Activated T-cell treated with anti-CD3 and anti-CD28 coated beads, Interleukin-2, amount 50 U/mL, for 1 hour (primary cell): ENCODE results near the gene CLIP2.
"Not testable (repeated sequence)": the region's sequence is repeated elsewhere in the genome, so short reads cannot be mapped to it uniquely, and the experiment has no call there.

ENCODE experiments used
- DNase-seq: peaks from one replicate; pipeline ENCODE4 v3.0.0-alpha.2; 2020

CLIP2 gene

DNA sequence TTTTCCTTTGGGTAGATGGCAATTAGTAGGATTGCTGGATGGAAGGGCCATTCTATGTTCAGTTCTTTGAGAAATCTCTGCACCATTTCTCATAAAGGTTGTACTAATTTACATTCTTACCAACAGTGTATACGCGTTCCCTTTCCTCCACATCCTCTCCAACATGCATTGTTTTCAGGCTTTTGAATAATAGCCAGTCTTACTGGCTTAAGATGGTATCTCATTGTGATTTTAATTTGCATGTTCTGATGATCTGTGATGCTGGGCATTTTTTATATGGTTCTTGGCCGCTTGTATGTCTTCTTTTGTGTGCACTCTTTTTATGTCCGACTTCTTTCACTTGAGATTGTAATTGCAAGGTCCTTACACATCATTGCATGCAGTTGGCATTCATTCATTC is 11.7 kb downstream of the CLIP2 start:
- DNase-seq: no peak

DNA sequence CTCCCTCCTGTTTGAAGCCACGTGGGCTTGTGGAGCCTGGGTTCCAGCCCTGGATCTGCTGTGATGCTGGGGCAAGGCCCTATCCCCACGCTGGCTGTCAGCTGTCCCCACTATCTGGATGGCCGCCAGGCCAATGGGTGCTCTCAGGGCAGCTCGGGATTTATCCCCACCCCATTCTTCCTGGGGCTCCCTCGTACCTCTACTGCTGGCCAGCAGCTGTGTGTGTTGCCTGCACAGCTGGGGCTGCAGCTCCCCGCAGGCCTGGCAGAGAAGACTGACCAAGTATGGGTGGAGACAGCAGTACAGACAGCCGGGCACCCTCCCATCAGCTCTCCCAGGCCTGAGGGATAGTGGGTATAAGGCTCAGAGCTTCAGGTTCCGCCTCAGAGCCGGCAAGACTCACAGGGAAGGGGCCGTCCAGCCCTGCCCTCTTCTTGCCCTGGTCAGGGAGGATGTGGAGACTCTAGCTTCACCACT is 13.6 kb downstream of the CLIP2 start:
- DNase-seq: no peak

DNA sequence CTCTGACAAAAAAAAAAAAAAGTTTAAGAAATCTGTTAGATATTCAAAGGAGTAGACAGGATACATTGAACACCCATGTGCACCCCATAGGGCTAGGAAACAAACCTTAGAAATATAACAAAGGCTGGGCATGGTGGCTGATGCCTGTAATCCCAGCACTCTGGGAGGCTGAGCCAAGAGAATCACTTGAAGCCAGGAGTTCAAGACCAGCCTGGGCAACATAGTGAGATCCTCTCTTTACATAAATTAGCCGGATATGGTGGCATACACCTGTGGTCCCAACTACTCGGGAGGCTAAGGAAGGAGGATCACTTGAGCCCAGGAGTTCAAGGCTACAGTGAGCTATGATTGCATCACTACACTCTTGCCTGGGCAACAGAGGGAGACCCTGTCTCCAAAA is 15.3 kb downstream of the CLIP2 start:
- DNase-seq: no peak

DNA sequence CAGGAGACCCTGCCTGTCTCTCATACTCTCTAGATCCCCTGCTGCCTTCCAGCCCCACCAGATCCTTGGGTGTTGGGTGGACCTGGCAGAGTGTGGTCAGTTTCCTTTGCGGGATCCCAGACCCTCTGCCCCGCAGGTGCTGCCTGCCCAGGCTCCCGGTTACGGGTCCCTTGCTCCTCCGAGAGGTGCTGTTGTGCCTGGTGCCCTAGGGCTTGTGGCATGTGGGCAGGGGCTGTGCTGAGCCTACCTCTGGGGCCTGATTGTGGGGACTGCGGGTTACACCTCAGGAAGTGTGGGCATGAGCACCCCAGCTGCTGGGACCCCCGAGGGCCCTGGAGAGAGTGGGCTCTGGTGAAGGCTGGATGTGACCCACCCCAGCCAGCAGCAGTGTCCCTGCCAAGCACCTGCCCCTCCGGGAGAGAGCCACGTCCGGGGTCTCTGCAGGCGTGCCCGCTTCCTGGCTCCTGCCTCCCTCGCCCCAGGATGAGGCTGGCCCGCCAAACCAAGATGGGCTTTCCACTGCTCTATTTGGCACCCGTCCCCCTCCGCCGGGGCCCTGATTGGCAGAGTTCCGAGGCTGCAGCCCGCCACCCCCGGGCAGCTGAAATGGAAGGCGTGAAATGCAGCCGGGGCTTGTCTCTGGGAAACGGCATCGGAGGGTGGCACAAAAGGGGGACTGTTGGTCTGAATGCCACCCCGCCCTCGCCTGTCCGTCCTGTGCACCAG is 17.0 kb downstream of the CLIP2 start:
- no peak for DNase-seq

DNA sequence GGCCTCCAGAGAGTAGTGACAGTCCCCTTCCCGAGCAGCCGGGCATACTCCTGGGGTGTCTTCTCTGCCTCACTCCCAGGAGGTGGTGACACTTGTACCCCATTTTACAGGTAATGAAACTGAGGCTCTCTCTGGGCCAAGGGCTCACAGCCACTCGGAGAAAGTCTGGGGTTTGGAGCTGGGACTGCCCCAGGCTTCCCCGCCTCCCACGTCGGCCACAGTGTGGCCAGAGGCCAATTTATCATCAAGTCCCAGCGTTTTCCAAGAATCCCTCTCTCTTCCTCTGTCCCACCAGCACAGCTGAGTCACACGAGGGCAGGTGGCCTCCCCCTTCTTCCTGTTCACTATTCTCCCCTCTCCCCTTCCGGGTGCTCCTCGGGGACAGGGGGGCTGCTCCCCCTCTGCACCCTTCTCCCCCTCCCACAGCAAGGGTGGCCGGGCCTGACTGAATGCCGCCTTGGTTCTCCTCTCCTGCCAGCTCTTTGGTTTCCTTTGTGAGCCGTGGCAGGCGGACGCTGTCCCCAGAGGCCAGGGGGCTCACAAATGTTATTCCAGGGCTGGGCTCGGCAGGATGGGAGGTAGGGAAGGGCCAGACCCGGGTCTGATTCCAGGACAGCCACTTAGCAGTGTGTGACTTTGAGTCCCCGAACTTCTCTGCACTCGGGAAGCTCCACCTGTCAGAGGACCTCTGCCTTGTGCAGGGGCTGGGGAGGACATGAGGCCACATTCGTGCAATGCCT is 17.7 kb downstream of the CLIP2 start:
- no peak for DNase-seq

DNA sequence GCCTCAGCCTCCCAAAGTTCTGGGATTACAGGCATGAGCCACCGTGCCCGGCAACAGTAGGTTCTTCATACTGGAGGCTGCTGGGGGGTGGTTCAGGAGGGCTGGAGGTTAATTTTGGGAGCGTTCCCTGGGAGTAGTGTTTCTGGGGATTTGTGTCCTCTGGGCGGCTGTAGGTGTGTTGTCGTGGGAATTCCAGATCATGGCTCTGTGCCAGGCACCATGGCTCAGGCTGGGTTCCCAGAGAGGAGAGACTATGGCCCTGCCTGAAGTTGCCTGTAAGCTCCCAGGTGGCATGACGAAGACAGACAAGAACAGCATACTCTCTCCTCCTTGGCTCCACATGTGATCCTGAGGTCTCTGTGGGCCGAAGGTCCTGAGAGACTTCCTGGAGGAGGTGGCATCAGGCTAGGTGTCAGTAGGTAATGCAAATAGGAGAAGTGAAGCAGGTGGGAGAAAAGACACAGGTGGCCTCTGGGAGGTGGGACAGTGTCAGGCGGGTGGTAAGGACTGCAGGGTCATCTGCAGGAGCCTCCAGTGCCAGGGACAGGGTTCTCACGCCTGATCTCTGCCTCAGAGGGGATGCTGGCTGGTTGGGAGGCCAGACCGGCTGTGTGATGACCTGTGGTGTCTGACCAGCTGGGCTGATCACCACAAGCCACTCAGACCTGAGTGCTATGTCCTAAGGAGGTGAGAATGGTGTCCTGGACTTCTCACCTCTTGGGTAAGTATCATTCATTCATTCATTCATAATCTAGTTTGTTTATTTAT is 18.7 kb downstream of the CLIP2 start:
- DNase-seq: no peak

DNA sequence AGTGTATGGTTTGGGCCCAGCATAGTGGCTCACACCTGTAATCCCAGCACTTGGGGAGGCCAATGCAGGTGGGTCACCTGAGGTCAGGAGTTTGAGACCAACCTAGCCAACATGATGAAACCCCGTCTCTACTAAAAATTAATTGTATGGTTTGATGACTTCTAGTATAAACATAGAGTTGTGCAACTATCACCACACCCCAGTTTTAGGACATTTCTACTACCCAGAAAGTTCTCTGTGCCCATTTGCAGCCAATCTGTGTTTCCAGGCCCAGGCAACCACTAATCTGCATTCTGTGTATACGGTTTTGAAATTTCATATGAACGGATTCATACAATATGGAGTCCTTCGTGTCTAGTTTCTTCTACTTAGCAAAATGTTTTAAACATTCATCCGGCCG is 20.0 kb downstream of the CLIP2 start:
- no peak for DNase-seq

DNA sequence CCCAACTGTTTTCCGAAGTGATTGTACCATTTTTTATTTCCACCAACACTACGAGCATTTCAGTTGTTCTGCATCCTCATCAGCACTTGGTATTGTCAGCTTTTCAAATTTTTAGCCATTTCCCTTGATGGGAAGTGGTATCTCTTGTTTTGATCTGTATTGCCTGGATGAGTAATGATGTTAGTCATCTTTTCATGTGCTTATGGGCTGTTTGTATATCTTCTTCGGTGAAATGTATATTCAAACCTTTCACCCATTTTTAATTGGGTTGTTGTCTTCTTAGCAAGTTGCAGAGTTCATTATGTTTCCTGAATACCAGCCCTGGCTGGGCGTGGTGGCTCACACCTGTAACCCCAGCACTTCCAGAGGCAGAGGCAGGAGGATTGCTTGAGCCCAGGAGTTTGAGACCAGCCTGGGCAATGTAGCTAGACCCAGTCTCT is 22.1 kb downstream of the CLIP2 start:
- DNase-seq: no peak

DNA sequence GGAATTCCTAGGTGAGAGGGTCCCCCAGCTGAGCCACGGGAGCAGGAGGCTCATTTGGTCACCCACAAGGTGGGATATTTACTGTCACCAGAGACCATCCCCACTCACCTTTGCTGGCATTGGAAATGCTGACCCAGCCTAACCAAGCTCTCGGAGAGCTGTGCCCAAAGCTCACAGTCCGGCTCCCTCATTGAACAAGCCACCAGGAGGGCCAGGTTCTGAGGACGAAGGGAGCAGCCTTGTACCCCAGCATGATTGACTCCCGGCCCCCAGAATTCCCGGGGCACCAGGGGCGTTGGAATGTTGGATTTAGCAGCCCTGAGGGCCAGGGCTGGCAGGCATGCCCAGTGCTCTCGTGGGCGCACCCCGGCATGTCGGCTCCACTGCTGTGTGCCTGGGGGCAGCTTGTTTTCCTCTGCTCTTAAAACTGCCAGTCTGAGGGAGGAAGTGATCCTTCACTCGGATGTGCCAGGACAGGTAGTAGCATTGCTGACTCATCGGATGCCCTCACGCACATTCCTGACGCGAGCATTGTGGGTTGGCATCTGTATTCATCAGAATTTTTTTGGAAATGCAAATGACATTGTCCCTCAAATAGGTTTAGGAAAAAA is 23.3 kb downstream of the CLIP2 start:
- DNase-seq: no peak

DNA sequence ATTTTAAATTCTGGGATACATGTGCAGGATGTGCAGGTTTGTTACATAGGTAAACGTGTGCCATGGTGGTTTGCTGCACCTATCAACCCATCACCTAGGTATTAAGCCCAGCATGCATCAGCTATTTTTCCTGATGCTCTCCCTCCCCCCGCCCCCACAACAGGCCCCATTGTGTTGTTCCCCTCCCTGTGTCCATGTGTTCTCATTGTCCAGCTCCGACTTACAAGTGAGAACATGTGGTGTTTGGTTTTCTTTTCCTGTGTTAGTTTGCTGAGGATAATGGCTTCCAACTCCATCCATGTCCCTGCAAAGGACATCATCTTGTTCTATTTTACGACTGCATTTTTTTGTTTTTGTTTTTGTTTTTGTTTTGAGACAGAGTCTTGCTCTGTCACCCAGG is 26.7 kb downstream of the CLIP2 start:
- DNase-seq: not testable (repeated sequence)

DNA sequence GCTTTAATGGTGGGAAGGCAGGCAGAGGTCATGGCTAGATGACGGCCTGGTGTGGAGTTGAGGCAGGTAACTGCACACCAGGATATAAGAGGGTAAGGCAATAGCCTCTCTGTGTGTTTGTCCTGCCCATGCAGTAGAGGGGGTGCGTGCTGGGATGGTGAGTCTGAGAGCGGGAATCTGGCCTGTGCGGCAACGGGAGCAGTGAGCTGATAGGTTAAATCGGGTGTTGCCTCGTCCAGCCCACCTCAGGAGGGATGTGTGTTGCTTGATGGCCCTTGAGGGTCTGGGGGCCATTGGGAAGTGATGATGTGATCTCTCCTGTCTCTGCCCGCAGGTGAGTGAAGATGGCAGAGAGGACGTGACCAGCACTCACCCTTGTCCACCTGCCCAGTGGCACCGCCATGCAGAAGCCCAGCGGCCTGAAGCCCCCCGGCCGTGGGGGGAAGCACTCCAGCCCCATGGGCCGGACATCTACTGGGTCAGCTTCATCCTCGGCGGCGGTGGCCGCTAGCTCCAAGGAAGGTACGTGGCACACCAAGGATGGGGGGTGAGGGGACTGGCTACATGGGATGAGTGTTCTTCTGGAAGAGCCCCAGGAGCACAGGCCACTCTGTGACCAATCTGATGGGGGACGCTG is 28.1 kb downstream of the CLIP2 start:
- no peak for DNase-seq

- DNase-seq: no peak
Measured at GRCh38 chr7:74318043-74318442, 28.8 kb downstream of the CLIP2 start.

DNA sequence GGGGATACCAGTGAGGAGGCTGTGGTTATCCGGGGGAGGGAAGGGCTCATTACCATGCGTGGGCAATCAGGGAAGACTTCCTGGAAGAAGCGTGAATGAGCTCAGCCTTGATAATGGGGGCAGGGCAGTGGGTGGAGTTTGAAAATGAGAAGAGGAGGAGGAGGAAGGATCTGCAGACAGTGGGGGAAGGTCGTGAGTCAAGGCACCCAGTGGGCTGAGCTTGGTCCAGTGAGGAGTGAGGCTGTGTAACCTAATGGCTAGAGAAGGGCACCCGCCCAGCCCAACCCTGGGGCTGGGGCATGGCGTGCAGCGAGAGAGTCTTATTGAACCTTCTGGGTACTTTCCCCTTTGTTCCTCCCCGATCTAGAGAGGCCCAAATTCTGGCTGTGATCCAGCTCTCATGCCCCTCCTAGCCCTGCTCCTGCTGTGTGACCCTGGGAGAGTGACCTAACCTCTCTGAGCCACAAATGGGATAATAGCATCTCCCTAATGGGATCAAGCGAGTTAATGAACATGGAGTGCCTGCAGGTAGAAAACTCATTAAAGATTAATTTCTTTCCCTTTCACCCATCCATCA is 31.5 kb downstream of the CLIP2 start:
- no peak for DNase-seq

GRCh38 chr7:74322892-74323291 is 33.7 kb downstream of the CLIP2 start:
- DNase-seq: not testable (repeated sequence)

DNA sequence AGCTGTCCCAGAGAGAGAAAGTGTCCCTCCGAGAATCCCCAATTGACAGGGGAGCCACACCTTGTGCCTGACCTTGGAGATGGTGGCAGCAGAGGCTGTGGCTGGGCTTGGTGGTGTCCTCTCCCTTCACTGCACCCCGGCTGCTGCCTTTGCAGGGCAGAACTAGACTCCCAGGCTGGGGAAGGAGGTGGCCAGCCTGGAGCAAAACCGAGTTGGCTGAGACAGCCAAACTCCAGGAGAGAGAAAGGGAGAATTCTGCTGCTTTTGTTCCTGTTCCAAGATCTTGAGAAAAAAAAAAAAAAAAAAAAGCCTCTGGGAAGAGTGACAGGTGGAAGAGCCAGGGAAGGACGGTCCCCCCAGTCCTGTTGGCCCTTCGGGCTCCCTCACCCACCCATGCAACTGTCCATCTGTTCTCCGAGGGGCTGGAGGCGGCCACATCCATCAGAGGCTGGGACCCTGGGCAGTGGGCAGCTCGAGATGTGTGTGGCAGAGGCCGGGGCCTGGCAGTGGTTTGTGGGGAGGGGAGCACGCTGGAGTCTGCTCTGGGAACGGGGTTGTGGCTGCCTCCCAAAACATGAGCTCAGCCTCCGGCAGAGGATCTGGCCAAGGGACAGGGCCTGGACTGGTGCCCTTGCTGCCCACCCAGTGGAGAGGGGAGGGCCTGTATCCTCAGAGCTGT is 35.5 kb downstream of the CLIP2 start:
- no peak for DNase-seq

DNA sequence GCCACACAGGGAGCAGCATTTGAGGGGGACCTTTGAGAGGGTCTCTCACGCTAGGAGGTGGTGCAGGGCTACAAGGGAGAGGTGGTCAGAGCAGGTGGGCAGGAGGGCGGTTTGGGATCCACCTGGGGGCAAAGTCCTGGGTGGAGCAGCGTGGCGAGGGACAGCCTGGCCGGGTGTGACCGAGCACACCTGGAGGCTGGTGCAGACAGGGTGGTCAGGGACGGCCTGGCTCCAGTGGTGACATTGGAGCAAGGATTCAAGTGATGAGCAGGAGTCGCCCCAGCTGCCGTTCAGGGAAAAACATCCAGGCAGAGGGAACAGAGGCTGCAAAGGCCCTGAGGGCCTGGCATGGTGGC is 36.0 kb downstream of the CLIP2 start:
- no peak for DNase-seq

DNA sequence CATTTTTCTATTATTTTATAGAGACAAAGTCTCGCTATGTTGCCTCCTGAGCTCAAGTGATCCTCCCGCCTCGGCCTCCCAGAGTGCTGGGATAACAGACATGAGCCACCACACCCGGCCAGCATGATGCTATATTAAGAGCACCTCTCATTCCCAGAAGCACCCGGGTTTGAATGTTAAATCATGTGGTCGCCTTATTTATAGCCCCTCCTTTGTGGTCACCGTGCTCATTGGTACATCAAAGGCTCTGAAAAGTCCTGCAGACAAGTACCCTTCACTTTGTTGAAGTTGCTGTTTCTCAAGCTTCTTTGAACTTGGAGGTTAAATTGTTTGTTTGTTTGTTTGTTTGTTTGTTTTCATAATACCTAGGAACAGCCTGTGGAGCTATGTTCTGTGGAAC is 40.0 kb downstream of the CLIP2 start:
- no peak for DNase-seq

GRCh38 chr7:74332373-74333176 is 43.4 kb downstream of the CLIP2 start:
- DNase-seq: no peak

DNA sequence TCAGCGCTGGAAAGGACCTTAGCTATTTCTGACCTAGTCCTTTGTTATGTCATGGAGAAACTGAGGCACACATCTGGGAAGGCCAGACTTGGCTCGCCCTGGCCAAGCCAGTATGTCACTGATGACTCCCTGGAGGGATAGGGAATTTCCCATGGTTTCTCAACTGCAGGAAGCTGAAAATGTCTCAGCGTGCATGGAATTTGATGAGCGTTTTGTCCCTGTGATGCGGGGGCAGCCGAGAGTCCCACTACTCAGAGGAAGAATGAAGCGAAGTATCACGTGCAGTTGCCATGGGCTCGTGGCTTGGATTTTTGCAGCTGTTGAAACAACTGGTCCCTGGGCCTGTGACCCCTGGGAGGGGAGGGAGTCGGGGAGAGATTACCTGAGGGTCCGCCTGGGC is 44.8 kb downstream of the CLIP2 start:
- DNase-seq: no peak

DNA sequence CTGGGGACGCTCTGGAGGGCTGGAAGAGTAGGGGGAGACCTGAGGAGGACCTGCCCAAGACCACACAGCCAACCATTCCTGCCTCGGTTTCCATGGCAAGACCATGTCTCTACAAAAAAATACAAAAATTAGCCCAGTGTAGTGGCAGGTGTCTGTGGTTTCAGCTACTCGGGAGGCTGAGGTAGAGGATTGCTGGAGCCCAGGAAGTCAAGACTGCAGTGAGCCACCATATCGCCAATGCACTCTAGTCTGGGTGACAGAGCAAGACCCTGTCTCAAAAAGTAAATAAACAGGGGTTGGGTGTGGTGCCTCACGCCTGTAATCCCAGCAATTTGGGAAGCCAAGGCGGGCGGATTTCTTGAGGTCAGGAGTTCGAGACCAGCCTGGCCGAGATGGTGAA is 48.7 kb downstream of the CLIP2 start:
- DNase-seq: no peak
